Gastroesophageal sphincter (tissue), 3 donors: ENCODE data around the gene WDR49.

ENCODE experiments used
- EP300 ChIP-seq: sonication (generic); formaldehyde crosslinking; IDR thresholded peaks from one replicate; pipeline ENCODE4 v1.6.1; 2017; ENCODE audit warnings: antibody characterized with exemption, mild to moderate bottlenecking
- POLR2A ChIP-seq, 2 donors: fragments of 450-650 bp; IDR thresholded peaks; one replicate each; pipeline ENCODE4 v1.6.1; 2017; ENCODE audit warnings: antibody characterized with exemption in 2 of 2, mild to moderate bottlenecking in 2 of 2, moderate library complexity in 1 of 2
- TF ChIP-seq, protein P1 (sequence below), 4 experiments: fragments of 200-600 bp in 2 of 4; fragments of 450-650 bp in 2 of 4; sonication (generic) in 1 of 4; IDR thresholded peaks; one replicate each; pipeline ENCODE4 v1.5.1; 2017 to 2019; ENCODE audit warnings: antibody characterized with exemption in 4 of 4, mild to moderate bottlenecking in 2 of 4, moderate library complexity in 2 of 4

DNA sequence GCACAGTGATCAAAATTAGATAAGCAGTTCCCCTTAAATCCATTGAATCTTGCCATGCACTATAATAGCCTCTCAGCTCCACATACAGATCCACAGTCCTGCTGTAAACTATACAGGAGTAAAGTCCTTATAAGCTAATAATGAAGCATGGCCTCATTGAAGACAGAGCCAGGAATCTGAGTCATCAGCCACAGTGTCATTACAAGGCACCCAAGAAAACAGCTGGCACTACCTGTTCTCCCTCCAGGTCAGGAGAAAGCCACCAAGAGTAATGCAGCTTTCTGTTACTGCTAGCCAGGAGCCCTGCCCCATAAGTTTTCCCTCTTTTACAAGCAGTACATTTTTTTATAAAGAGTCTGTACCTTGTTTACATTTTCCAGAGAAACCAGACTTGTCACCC, 27.3 kb downstream of the WDR49 start:
- TF ChIP-seq, protein P1, sequence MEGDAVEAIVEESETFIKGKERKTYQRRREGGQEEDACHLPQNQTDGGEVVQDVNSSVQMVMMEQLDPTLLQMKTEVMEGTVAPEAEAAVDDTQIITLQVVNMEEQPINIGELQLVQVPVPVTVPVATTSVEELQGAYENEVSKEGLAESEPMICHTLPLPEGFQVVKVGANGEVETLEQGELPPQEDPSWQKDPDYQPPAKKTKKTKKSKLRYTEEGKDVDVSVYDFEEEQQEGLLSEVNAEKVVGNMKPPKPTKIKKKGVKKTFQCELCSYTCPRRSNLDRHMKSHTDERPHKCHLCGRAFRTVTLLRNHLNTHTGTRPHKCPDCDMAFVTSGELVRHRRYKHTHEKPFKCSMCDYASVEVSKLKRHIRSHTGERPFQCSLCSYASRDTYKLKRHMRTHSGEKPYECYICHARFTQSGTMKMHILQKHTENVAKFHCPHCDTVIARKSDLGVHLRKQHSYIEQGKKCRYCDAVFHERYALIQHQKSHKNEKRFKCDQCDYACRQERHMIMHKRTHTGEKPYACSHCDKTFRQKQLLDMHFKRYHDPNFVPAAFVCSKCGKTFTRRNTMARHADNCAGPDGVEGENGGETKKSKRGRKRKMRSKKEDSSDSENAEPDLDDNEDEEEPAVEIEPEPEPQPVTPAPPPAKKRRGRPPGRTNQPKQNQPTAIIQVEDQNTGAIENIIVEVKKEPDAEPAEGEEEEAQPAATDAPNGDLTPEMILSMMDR (IDR thresholded peaks at IDR 0.05) = no peak
- no peak for TF ChIP-seq EP300
- no peak for TF ChIP-seq POLR2A (IDR thresholded peaks at IDR 0.05)
